Hypothalamus (tissue), 51 donors: ENCODE data around the gene OR52E8.

Experiments
- DNase-seq, 51 donors: peaks; one replicate each; lab custom pipeline; 2025; lab: John Stamatoyannopoulos, UW

The OR52E8 gene

GRCh38 chr11:5808500-5809121, 48.9 kb downstream of the OR52E8 start, which contains the start of gene OR52N2:
TSS of gene OR52N2 (plus strand) at chr11:5808924. CDS start at chr11:5820336, 11,412 bp downstream.
- DNase-seq = peak in 44 of 51 donors; percentile 2 to 82 (median 32)

- DNase-seq = no peak
Measured at GRCh38 chr11:5807580-5807979, 49.9 kb downstream of the OR52E8 start.
